GM12892 (cell line): ENCODE measurements around the gene LZTS2.

Experiments used
- POLR2A ChIP-seq: IDR thresholded peaks from 2 replicates; pipeline ENCODE4 v1.6.1; 2011; ENCODE audit warnings: low read depth, low read length, control low read depth
- POLR2AphosphoS5 ChIP-seq: IDR thresholded peaks from 2 replicates; pipeline ENCODE4 v1.6.1; 2011; ENCODE audit warnings: low read depth, low read length, control low read depth

- TF ChIP-seq POLR2A, result no peak
- no peak for TF ChIP-seq POLR2AphosphoS5
Measured at GRCh38 chr10:100963826-100964225, 35.8 kb upstream of the LZTS2 start.
